GM19463 (cell line): ENCODE measurements around the gene NCKIPSD.
"Not testable (repeated sequence)": the region's sequence is repeated elsewhere in the genome, so short reads cannot be mapped to it uniquely, and the experiment has no call there.

Experiments
- ATAC-seq: cut with Tn5 transposase; IDR thresholded peaks from one replicate; pipeline ENCODE4 v1.9.1; 2021; ENCODE audit warnings: mild to moderate bottlenecking, moderate library complexity; ENCODE audit not compliant: unreplicated experiment

NCKIPSD gene

DNA sequence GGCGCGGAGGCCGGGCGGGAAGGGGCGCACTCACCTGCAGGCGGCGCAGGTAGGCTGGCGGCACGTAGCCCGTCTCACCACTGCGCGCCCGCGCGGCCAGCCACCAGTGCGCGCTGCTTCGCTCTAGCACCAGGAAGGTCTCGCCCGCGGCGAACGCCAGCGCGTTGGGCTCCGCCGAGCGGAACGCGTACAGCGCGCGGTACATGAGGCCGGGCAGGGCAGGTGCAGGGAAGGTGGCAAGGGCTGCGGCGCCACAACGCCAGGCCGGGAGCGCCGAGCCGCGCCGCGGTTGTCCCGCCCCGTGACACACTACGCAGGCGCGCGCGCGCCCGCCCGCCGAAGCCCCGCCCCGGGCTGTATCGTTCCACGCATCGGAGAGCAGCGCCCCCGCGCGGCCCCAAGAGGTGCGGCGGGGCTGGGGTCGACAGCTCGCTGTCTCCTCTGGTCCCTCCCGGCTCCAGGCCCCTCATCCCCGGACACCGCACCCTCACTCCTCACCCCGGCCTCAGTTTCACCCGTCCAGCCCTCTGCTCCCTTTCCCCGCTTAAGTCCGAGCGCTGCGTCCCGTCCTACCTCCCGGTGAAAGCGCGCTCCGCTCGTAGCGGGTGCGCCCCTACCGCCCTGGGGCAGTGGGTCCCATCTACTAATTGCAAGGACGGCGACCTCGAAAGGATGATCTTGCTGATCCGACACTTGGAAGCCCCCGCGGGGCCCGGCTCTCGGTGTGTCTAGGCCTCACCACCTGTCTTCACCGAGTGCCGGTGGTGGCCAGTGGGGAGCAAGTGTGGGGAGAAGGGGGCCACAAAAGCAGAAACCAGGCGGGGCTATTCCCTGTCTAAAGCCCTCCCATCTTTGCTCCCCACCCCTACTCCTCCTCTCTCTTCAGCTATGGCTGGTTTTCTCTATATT lies at the start of gene NCKIPSD:
TSS of gene NCKIPSD (minus strand) at position 313 of the 909 bp plus-strand sequence. CDS start at position 205, 108 bp downstream.
- peak; percentile 83 for ATAC-seq

DNA sequence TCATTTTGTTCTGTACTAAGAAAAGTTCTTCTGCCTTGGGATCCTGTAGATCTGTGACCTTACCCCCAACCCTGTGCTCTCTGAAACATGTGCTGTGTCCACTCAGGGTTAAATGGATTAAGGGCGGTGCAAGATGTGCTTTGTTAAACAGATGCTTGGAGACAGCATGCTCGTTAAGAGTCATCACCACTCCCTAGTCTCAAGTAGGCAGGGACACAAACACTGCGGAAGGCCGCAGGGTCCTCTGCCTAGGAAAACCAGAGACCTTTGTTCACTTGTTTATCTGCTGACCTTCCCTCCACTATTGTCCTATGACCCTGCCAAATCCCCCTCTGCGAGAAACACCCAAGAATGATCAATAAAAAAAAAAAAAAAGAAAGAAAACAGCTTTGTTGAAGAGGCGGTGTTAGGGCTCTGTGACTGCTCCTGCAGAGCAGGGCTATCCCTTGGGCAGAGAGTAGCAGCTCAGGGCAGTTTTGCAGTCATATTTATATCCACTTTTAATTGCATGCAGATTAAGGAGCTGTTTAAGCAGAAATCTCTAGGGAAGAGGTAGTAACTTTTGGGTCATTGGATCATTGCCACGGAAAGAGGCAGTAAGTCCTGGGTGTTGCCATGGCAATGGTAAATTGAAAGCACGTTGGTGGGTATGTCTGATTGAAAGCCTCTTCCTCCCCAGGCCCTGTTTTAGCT lies 49.5 kb upstream of the NCKIPSD start:
- ATAC-seq: not testable (repeated sequence)

DNA sequence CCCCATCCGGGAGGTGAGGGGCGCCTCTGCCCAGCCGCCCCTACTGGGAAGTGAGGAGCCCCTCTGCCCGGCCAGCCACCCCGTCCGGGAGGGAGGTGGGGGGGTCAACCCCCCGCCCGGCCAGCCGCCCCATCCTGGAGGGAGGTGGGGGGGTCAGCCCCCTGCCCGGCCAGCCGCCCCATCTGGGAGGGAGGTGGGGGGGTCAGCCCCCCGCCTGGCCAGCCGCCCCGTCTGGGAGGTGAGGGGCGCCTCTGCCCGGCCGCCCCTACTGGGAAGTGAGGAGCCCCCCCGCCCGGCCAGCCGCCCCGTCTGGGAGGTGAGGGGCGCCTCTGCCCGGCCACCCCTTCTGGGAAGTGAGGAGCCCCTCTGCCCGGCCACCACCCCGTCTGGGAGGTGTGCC lies 48.8 kb upstream of the NCKIPSD start:
- ATAC-seq: not testable (repeated sequence)

DNA sequence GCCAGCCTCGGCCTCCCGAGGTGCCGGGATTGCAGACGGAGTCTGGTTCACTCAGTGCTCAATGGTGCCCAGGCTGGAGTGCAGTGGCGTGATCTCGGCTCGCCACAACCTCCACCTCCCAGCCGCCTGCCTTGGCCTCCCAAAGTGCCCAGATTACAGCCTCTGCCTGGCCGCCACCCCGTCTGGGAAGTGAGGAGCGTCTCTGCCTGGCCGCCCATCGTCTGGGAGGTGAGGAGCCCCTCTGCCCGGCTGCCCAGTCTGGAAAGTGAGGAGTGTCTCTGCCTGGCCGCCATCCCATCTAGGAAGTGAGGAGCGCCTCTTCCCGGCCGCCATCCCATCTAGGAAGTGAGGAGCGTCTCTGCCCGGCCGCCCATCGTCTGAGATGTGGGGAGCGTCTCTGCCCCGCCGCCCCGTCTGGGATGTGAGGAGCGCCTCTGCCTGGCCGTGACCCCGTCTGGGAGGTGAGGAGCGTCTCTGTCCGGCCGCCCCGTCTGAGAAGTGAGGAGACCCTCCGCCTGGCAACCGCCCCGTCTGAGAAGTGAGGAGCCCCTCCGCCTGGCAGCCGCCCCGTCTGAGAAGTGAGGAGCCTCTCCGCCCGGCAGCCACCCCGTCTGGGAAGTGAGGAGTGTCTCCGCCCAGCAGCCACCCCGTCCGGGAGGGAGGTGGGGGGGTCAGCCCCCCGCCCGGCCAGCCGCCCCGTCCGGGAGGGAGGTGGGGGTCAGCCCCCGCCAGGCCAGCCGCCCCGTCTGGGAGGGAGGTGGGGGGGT lies 48.2 kb upstream of the NCKIPSD start:
- ATAC-seq: not testable (repeated sequence)

DNA sequence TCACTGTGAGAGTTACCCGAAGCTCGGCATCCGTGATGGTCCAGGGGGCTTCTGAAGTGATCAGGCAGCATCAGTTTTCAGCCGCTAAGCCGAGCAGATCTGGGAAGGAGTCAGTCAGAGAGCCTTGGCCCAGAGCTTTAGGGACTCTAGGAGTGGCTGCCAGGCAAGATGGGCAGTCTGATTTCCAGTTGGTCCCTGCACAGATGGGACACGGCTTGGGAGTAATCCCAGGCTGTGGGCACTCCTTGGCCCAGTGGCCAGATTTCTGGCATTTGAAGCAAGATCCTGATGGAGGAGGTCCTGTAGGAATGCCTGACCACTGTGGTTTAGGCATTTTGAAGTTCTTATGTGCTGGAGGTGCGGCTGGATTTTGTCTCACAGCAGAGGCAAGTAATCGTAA lies 41.8 kb upstream of the NCKIPSD start:
- no peak for ATAC-seq

DNA sequence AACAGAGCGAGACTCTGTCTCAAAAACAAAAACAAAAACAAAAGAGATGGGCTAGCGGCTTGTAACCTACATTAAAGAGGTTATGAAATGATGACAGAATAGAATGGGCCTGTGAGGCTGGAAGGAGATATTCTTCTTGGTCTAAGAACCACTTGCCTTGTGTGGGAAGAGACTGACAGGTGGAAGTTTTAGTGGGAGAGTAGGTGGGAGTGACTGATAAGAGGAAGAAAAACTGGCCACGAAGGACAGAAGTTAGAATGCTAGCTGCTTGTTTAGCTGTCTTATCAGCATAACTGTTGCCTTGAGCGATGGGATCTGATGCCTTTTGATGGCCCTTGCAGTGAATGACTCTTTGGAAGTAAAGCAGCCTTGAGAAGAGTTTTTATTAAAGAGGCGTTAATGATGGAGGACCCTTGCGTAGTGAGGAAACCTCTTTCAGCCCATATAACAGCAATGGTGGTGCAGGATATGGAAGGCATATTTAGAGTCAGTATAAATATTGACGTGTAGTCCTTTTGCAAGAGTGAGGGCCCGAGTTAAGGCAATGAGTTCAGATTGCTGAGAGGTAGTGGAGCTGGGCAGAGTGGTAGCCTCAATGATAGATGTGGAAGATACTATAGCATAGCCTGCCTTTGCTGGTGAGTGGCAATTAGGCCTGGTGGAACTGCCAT lies 39.6 kb upstream of the NCKIPSD start:
- not testable (repeated sequence) for ATAC-seq

DNA sequence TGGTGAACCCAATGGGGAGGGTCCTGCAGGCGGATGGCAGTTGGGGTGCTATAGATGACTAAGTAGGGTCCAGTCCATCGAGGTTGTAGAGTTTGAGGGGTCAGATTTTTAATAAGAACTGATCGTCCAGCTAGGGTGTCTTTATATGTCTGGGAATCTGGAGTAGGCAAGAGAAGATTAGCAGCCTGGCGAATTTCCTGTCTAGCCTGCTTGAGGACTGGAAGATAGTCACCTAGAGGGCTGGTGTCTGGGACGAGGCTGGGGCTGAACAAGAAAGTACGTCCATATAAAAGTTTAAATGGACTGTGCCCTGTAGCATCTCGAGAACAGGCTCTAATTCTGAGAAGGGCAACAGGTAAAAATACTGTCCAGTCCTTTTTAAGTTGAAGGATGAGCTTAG lies 38.0 kb upstream of the NCKIPSD start:
- ATAC-seq: no peak

DNA sequence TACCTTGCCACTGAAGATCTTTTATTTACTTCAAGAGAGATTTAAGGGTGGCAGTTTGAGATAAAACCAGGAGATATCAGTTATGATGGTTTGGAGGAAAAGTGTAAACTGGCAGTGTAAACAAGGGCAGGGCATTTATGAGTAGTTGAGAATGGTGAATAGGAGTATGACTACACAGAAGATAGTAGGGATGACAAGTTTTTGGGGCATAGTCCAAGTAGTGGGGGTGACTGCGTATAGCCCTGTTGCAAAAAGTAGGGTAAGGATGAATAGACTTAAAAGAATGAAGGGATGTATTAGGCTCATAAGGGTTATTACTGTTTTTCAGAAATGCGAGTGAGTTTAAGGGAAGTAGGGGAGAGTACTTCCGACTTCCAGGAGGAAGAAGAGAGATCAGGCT lies 37.6 kb upstream of the NCKIPSD start:
- not testable (repeated sequence) for ATAC-seq

DNA sequence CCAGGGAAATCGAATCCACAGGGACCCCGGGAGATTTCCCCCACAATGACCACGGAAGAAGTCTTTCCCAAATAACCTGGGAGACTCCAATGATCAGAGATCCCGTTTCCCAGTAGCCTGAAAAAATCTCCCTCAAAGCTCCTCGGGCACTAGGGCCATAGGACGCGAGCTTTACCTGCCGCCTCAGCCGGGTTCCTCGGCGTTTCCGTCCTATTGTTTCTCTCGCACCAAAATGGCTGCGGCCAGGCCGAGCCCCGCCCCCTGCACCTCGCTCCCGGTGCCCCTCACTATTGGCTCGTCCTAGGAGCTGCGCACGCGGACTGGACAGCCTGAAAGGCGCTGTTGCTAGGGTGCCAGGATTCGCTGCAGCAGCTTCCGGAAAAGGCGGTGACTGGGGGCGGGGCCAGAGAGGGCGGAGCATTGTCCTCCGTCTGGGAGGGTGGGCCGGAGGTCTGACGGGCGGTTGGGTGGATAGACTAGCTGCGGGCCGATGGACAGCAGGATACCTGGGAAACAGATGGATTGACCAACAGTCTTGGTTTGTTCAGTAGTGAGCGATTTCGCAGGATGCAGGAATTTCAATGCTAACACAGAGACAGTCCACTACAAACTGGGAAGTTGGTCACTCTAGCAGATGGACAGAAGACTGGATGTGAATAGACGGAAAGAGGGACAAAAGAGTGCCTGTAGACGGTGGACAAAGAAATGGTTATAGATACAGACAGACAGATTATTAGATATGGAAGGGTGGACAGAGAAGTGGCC lies 31.4 kb upstream of the NCKIPSD start, which contains the start of gene IP6K2:
TSS of gene IP6K2 (minus strand) at position 240 of the 765 bp plus-strand sequence. CDS start 21,930 bp downstream, outside the sequence.
- peak; percentile 98 for ATAC-seq

DNA sequence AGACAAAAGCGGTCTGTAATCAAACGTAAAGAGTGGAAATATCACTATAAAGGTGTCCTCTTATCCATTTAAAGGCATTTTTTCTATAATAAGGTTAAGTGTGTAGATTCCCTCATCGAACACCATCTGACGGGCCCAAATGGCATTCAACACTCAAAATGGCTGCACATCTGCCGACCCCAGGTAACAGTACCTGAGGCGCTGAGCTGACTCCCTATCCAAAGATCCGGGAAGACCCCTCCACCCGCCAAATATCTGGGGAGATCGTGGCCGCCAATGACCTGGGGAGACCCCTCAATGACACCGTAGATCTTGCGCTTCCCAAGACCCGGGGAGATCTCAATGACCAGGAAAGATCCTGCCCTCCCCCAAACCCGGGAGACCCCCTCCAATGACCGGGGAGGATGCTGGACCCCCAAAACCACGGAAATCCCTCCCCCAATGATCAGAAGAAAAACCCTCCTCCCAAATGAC lies 30.8 kb upstream of the NCKIPSD start:
- no peak for ATAC-seq

DNA sequence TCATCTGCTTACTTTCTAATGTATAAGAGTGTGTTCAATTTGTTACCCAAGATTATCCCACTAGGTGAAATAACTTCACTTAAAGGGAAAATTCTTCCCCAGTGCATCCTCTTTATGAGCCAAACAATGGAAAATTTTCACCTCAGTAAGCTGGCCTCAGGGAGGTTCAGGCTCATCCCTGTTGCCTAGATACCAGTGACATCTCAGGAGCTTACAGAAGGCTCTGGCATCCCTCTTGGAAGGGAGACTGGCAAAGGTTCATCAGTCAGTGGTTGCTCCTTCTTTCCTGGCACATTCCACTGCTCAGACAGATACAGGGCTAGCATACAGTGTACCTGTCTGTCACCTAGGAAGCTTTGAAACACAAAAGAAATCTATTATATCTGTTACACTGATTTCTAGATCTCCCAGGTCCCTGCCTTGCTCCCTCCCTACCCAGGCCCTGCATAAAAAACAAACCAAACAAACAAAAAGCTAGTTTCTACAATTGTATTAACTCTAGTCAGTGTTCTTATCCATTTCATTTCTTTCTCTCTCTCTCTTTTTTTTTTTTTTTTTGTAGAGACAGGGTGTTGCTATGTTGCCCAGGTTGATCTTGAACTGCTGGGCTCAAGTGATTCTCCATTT lies 29.6 kb upstream of the NCKIPSD start:
- ATAC-seq: no peak

DNA sequence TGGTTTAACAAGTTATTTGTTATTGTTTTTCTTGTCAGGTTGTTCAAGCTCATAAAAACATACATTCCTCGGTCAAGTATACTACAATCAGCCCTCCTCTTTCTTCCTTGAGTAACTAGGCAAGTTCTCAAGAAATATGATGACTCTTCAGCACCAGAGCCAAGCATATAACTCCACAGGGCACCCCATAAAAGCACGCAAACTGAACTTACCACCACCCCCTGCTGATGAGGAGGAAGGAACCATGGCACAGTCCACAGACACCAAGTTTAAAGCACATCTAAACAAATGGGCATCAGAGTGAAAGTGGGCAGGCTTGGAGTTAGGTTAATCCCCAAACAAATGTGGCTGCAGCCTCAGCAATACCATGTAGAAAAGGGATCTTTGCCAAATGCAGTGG lies 26.0 kb upstream of the NCKIPSD start:
- ATAC-seq: no peak

DNA sequence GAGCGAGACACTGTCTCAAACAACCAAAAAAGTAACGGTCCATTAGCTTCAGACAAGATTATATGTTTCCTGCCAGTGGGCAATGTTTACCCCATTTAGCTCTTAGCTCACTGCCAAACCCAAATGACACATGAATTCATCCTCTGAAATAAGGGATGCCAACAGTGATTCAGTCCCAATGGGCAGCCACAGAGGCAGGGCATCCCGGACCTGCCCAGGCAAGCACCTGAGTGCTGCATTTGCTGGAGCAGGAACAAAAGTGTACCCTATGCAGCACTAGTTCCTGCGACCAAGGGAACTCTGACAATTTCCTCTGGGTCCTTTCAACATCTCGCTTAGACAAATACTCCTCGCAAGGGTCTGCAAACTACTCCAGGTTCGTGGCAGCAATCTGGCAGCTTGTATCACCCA lies 23.3 kb upstream of the NCKIPSD start:
- no peak for ATAC-seq

DNA sequence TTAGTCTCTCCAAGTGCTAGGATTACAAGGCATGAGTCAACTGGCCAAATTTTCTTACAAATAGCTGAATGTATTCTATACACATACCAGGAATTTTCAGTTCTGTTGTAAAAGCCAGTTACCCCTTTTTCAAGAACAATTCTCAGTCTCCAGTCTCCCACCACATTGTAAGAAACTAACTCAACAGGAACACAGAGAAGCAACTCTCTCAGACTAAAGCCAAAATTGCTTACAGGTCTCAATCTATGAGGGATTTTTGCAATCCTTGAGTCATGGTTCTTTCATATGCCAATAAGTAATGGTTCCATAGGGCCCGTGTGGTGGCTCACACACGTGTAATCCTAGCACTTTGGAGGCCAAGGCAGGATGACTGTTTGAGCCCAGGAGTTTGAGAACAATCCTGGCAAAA lies 22.8 kb upstream of the NCKIPSD start:
- no peak for ATAC-seq

DNA sequence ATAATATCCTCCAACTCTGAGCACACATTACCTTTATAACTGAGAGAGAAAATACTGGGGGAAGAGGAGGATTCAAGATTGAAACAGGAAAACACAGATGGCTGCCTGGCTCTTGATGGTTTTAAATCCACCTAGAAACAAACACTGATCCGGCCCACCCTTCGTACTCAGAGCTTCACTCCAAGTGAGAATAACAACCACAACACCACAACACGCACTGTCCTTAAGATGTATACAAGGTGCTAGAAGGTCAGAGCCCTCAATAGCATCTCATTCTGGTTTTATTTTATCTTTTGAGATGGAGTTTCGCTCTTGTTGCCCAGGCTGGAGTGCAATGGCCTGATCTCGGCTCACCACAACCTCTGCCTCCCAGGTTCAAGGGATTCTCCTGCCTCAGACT lies 21.4 kb upstream of the NCKIPSD start:
- ATAC-seq: no peak

DNA sequence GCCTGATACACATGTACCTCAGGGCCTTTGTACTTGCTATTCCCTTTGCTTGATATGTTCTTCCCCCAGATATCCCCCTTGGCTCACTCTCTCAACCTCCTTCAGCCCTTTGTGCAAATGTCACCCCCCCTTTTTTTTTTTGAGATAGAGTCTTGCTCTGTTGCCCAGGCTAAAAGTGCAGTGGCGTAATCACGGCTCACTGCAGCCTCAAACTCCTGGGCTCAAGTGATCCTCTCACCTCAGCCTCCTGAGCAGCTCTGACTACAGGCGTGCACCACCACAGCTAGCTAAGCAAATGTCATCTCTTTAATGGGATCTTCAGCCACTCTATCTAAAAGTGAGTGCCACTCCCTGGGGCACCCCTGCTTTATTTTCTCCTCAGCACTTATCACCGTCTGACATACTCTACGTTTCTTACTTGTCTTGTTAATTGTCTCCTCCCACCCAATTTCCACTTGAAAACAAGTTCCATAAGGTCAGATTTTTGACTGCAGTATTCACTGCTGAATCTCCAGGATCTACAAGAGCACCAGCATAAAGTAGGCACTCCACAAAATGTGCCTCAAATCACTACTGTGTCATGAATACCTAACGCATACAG lies 16.7 kb upstream of the NCKIPSD start:
- no peak for ATAC-seq

DNA sequence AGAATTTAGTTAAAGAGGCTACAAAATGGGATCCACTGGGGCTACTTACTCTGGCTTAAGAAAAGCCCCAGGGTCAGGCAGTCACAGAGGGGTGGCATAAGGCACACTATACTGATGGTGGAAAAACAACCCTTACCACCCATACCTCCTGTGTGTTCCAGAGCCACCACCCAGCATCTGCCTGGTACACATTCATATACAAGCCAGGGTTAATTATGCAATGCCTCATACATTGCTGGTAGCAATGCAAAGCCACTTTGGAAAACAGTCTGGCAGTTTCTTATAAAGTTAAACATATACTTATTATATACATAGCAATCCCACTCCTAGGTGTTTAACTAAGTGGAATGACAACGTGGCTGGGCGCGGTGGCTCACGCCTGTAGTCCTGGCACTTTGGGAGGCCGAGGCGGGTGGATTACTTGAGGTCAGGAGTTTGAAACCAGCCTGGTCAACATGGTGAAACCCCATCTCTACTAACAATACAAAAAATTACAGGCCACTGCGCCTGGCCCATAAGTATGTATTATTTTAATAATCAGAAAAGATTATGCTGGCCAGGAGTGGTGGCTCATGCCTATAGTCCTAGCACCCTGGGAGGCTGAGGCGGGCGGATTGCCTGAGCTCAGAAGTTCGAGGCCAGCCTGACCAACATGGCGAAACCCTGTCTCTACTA lies 15.2 kb upstream of the NCKIPSD start:
- ATAC-seq: no peak

DNA sequence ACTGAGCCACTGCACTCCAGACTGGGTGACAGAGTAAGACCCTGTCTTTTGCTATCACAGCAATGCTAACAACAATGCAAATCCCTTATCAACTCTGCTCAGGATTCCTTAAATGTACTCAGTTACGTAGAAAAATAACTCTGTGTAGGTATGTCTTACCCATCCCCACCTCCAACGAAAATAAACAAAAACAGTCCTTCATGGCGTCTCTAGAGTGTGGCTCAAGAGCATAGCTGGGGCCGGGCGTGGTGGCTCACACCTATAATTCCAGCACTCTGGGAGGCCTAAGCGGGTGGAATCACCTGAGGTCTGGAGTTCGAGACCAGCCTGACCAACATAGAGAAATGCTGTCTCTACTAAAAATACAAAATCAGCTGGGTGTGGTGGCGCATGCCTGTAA lies 13.2 kb upstream of the NCKIPSD start:
- no peak for ATAC-seq
